Lower lobe of right lung (tissue), 2 donors: ENCODE data around the gene LGI2. TPM values are rescaled to one million over a fixed set of nuclear protein-coding genes. Genes with fewer than 3 reads are reported as not detected.

Experiments used
- ATAC-seq, 2 donors: fragments of 200-7000 bp; cut with Tn5 transposase; one replicate each; pipeline ENCODE4 v1.9.1; 2020 to 2022; ENCODE audit warnings: mild to moderate bottlenecking in 2 of 2, moderate library complexity in 2 of 2
- DNase-seq: peaks from one replicate; pipeline ENCODE4 v3.0.0-alpha.2; 2020
- H3K27ac ChIP-seq: fragments of 200-600 bp; one replicate; pipeline ENCODE4 v1.8.0; 2022
- H3K27me3 ChIP-seq: fragments of 200-600 bp; one replicate; pipeline ENCODE4 v1.8.0; 2022; ENCODE audit warnings: low read depth
- H3K36me3 ChIP-seq: fragments of 200-600 bp; one replicate; pipeline ENCODE4 v1.8.0; 2022; ENCODE audit warnings: mild to moderate bottlenecking
- H3K4me1 ChIP-seq: fragments of 200-600 bp; one replicate; pipeline ENCODE4 v1.8.0; 2022
- H3K4me3 ChIP-seq: fragments of 200-600 bp; one replicate; pipeline ENCODE4 v1.8.0; 2022; ENCODE audit warnings: mild to moderate bottlenecking
- H3K9me3 ChIP-seq: fragments of 200-600 bp; one replicate; pipeline ENCODE4 v1.8.0; 2022
- CTCF ChIP-seq: fragments of 200-600 bp; IDR thresholded peaks from one replicate; pipeline ENCODE4 v1.8.0; 2022; ENCODE audit warnings: antibody characterized with exemption, mild to moderate bottlenecking
- intact Hi-C: fragments of 100-400 bp; cut with DNase I; formaldehyde crosslinking; loops from one replicate; pipeline ENCODE4 v1.11.0; 2022
- total RNA-seq: library from RNA; stranded (reverse); fragmentation: NEBNext Ultra II Directional; extraction: Animal tissue kit (Norgen Biotek cat#: 25700); gene quantifications from one replicate; pipeline ENCODE4 v1.2.1, GENCODE V29; 2021
- donor health status: DM: no; HTN: yes; CAD: no; lungs with severe emphysema.

The LGI2 gene
- total RNA-seq, 1 donor from 2014 or later, result 1.3 TPM

- no peak for ATAC-seq
- intact Hi-C loops, result no loop called here
- H3K36me3 ChIP-seq, result no peaks in the 10 kb centered on the region
- TF ChIP-seq CTCF, result no peak
- no peak overlapping the region for H3K4me3 ChIP-seq
- no peaks in the 10 kb centered on the region for H3K9me3 ChIP-seq
- peaks cover 11% of the 10 kb centered on the region for H3K4me1 ChIP-seq
- no peak overlapping the region for H3K27ac ChIP-seq
- peaks cover 28% of the 10 kb centered on the region for H3K27me3 ChIP-seq
- DNase-seq, result no peak
Observed at GRCh38 chr4:25033526-25033925, 2.8 kb upstream of the LGI2 start.

DNA sequence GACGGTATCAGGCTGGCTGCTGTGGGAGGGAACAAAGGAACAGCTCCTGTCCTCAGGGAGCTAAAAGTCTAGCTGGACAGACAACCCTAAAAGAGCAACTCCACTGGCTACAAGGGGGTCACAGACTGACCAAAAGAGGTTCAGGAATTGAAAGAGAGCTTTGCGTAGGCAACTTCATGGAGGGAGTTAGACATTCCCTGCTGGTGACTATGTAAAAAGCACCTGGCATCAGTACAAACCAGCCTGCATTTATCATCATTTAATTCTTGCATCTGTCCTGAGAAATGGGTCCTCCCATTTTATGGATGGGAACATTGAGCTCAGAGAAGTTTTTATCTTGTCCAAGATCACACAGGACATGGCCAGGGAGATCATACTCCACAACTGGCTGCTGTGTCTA, 1.4 kb upstream of the LGI2 start:
- Histone ChIP-seq H3K4me3 (no peak overlapping the region), H3K27me3 (peaks cover 28% of the 10 kb centered on the region), H3K4me1 (peaks cover 11% of the 10 kb centered on the region), H3K27ac (no peak overlapping the region), H3K9me3 (no peaks in the 10 kb centered on the region), H3K36me3 (no peaks in the 10 kb centered on the region)
- no peak for TF ChIP-seq CTCF
- no peak for DNase-seq
- no peak for ATAC-seq
- intact Hi-C loops, result no loop called here

GRCh38 chr4:25031077-25031621, 403 bp upstream of the LGI2 start:
- H3K27ac ChIP-seq, result no peak overlapping the region
- ATAC-seq (peak in 1 of 2 donors; percentile 37), DNase-seq (no peak)
- H3K4me1 ChIP-seq, result peaks cover 11% of the 10 kb centered on the region
- TF ChIP-seq CTCF, result no peak
- H3K27me3 ChIP-seq, result peaks cover 36% of the 10 kb centered on the region
- no peaks in the 10 kb centered on the region for H3K9me3 ChIP-seq
- H3K4me3 ChIP-seq, result peak overlapping the region; percentile 48
- intact Hi-C loops, result no loop called here
- no peaks in the 10 kb centered on the region for H3K36me3 ChIP-seq

DNA sequence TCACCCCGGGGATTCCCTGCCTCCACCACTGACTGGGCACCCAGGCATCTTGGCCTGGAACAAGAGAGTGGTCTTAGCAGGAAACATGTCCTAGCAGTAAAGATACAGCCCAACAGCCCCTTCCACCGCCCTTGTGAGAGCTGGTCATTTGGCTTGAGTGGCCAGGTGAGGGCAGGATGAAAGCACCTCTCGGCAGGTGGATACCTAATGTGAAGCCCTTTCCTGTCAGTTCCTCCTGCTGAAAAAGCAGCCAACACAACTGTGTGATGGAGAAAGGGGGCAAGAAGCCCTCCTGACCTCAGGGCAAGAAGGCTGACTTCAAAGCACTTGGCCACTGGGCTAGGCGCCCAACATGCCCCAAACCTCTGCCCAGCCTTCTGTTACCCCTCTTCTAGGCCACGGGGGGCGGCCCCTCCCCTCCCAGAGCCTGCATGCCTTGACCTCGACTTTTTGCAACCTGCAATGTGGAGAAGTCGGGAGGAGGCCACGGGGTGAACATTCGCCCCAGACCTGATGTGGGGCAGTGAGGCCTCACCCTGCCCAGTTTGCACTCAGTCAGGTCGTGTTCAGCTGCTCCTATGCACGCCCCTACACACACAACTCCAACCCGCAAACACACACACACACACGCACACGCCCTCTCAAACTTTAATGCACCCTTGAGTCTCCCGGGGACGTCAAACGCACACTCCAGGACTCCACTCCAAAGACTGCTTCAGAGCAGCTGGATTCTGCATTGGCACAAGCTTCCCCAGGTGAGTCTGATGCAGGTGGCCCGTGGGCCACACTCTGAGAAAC, 1.1 kb downstream of the LGI2 start:
- no peaks in the 10 kb centered on the region for H3K36me3 ChIP-seq
- ATAC-seq, result peak; percentile 47 to 53
- H3K4me3 ChIP-seq, result peak overlapping the region; percentile 55
- intact Hi-C loops, result no loop called here
- H3K4me1 ChIP-seq, result peaks cover 11% of the 10 kb centered on the region
- H3K9me3 ChIP-seq, result no peaks in the 10 kb centered on the region
- no peak overlapping the region for H3K27ac ChIP-seq
- H3K27me3 ChIP-seq, result peaks cover 37% of the 10 kb centered on the region
- TF ChIP-seq CTCF, result no peak
- DNase-seq, result no peak

DNA sequence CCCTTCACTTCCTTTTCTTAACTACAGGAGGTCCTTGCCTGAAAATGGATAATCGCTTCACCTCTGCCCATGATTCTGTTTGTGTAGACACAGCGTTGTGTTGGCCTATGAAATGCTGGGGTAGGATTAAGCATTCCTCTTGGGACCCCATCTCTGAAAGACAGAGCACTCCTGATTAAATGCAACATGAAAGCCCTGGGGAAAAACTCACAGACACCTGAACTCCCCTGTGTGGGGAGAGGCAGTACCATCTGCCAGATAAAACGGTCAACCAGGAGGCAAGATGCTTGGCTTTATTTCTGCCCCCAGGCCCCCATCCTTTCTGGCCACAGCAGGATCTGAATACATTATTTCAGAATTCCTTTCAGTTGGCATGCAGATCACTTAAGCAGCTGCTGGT, 1.9 kb downstream of the LGI2 start:
- Histone ChIP-seq H3K9me3 (no peaks in the 10 kb centered on the region), H3K36me3 (no peaks in the 10 kb centered on the region)

More for the DNA sequence above, 1.9 kb downstream of the LGI2 start:
- TF ChIP-seq CTCF, result no peak
- H3K27ac ChIP-seq, result no peak overlapping the region
- H3K4me3 ChIP-seq, result no peak overlapping the region
- peaks cover 11% of the 10 kb centered on the region for H3K4me1 ChIP-seq
- H3K27me3 ChIP-seq, result peaks cover 37% of the 10 kb centered on the region
- no peak for ATAC-seq
- DNase-seq, result no peak
- intact Hi-C loops, result no loop called here
